GF-D8 (cell line): ENCODE measurements around the gene ATP13A4.
"Not testable (repeated sequence)": the region's sequence is repeated elsewhere in the genome, so short reads cannot be mapped to it uniquely, and the experiment has no call there.

Source experiments
- DNase-seq: peaks from one replicate; lab custom pipeline; 2025; lab: John Stamatoyannopoulos, UW

The ATP13A4 gene

GRCh38 chr3:193556841-193557240, 2.1 kb upstream of the ATP13A4 start:
- DNase-seq: no peak

- no peak for DNase-seq
Observed at GRCh38 chr3:193553586-193553985, 1.1 kb downstream of the ATP13A4 start.

DNA sequence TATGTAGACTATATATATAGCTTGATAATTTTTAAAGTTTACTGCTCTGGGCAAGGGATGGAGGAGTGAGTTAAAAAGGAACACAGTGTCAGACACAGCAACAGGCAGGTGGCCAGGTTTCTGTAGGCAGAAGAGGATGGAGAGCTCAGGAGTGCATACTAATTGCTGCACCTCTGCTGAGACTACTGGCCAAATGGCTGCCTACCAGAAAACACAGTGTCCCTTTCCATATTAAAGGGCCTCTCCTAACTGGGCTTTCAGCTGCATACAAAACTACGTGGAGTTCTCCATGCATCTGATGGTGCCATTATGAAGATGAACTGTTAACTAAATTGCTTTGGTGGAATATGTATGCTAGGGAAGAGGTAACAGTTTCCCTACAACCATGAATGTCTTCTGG, 1.8 kb downstream of the ATP13A4 start:
- DNase-seq: no peak

- DNase-seq: no peak
Observed at GRCh38 chr3:193548406-193548805, 6.3 kb downstream of the ATP13A4 start.

GRCh38 chr3:193546129-193546528, 8.6 kb downstream of the ATP13A4 start:
- no peak for DNase-seq

- DNase-seq: no peak
Observed at GRCh38 chr3:193545304-193545703, 9.4 kb downstream of the ATP13A4 start.

GRCh38 chr3:193544289-193544688, 10.4 kb downstream of the ATP13A4 start:
- DNase-seq: no peak

DNA sequence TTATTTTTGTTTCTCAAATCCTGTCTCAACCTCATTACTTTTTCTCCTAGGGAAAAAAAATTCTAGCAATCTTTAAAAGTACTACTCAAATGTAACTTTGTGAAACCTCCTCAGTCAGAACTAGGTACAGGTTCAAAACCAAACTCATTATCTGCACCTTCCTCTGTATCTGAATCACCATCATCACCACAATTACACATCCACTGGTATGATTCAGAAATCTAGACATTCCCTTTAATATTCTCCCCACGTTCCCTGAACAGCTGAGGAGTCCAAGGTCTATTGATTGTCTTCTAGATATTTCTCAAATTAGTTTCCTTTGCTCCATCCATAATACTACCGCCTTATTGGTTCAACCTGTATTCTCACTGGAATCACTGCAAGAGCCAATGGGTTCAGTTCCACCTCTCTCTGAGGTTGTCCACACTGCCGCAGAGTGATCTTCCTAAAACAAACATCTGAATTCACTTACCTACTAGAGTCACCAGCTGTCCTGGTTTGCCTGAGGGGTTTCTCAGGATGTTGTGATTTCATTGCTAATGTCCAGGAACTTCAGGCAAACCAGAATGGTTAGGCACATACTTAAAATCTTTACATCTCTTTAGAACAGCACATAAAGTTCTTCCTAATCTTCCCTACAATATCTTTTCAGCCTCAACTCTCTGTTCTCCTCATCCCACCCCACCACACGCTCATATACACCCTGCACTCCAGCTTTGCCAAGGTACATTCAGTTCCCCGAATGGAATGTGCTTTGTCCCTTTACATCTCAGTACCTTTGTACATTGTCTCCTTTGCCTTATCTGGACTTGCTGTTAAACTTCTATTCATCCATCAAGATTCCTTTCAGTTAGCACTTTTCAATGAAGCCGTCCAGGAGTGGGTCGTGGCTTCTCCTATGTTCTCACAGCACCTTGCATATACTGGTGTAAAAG, 24.2 kb downstream of the ATP13A4 start:
- DNase-seq: no peak

DNA sequence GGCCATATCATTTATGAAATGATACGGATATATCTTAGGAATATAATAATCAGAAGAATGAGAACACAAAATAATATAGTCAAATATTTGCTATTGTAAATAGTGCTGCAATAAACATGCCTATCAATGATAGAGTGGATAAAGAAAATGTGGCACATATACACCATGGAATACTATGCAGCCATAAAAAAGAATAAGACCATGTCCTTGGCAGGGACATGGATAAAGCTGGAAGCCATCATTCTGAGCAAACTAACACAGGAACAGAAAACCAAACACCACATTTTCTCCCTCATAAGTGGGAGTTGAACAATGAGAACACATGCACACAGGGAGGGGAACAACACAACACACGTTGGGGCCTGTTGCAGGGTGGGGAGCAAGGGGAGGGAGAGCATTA, 28.6 kb downstream of the ATP13A4 start:
- DNase-seq: not testable (repeated sequence)

DNA sequence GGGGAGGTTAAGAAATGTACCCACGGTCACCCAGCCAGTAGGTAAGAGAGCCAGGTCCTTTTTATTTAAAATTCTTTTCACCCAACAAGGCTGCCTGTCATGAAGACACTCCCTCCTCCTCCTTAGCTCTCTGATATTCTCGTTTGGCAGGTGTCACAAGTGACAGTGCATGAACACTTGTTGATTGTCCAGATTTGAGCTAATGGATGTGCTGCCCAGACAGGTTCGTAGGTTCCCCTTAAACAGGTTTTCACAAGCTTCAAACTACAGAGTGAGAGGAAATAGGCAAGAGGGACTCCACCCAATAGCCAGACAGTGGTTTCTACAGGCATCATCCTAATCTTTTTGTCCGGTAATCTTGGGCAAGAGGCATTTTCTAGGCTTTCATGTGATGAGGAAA, 32.2 kb downstream of the ATP13A4 start:
- no peak for DNase-seq

- no peak for DNase-seq
Observed at GRCh38 chr3:193520738-193521137, 34.0 kb downstream of the ATP13A4 start.

DNA sequence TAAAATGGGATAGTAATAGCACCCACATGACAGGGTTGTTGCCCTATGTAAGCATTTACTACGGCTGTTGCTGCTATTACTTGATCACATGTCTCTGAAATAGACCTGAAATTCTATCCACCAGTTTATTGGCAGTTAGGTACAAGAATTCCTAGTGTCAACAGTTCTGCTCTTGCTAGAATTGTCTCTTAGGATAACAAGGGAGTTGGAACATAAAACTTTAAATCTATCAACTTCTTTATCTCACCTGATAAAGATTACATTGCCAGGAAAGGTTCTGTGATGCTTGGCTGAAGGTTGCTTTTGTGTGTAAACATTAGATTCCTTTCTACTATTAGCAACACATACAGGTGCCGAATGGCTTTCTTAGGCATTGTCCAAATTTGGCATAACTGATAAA, 38.7 kb downstream of the ATP13A4 start:
- DNase-seq: no peak

DNA sequence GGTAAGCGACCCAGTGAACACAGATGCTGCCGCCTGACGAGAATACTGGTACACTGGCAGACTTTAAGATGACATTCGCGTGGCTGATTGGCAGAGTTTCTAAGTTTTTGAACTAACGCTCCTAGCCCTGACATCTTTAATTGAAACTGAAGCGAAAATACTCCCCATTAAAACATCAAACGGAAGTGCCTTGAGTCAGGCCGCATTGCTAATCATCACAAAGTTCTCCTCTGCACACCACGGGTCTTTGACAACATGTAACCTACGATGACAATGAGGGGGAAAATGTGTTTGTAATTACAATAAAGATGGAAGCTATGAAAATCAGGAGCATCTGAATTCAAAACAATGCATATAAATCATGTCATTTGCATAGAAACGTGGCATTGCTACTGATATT, 44.5 kb downstream of the ATP13A4 start:
- no peak for DNase-seq

DNA sequence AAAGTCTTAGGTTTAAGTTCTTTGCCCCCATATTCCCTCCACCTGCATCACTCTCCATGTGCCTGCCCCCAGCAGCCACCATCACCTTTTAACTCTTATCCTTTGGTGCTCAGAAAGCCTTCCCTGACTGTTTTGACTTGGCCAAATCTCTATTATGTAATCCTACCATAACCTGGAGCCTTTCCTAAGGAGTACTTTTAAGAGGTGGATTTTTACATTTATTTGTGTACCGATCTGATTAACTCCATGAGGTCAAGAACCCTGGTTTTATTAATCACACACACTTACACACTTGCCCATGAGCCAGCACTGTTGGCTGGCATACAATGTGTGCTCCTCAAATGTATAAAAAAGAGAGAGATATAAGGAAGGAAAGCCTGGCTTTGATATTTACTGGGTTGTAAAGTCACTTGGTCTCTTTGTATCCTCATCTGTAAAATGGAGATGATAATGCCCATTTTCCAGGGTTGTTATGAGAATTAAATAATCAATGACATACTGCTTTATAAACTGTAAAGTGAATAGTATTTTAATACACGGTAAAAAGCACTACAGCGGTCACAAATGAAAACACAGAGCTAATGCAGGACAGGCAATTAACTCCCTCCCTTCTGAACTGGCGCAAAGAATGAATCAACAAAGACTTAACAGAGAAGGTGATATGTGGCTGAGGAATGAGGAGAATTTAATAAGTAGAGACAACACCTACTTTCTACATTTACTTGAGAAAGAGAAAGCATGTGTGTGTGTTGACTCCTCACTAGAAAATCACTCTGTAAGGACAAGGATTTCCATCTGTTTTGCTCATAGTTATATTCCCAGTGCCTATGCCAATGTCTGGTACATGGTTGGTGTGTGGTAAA, 45.4 kb downstream of the ATP13A4 start:
- DNase-seq: no peak

- no peak for DNase-seq
Observed at GRCh38 chr3:193508108-193508507, 46.6 kb downstream of the ATP13A4 start.

DNA sequence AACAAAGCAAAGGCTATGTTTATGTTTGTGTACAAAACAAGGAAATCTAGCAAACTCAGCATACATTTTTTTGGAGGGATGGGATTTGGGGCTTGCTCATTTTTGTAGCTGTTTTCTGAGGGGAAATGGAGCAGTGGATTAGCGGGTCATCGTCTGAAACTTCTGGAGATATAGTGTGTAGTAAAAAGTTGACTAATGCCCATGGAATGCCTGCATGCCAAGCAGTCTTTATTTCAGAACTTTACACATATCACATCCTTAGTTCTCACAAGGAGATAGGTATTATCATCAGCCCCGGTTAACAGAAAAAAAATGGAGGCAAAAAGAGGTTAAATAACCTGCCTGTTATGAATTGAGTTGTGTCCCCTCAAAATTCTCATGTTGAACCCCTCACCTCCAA, 47.1 kb downstream of the ATP13A4 start:
- DNase-seq: no peak

DNA sequence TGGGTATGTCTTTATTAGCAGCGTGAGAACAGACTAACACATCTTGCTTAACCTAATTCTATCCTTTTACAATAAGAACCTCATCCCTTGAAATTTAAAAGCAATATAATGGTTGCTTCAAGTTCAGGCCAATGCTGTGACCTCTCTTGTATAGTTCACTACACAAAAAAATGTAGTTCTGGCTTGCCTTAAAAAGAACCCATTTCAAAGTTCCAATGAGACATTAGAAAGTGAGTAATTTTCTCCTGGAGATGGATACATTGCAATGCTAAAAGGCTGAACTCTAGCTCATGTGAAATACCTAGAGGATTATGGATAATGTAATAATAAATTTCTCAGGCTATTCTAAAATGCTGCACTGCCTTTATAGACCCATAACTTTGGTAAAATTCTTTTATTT, 47.8 kb downstream of the ATP13A4 start:
- no peak for DNase-seq

GRCh38 chr3:193502871-193503270, 51.8 kb downstream of the ATP13A4 start:
- DNase-seq: no peak

DNA sequence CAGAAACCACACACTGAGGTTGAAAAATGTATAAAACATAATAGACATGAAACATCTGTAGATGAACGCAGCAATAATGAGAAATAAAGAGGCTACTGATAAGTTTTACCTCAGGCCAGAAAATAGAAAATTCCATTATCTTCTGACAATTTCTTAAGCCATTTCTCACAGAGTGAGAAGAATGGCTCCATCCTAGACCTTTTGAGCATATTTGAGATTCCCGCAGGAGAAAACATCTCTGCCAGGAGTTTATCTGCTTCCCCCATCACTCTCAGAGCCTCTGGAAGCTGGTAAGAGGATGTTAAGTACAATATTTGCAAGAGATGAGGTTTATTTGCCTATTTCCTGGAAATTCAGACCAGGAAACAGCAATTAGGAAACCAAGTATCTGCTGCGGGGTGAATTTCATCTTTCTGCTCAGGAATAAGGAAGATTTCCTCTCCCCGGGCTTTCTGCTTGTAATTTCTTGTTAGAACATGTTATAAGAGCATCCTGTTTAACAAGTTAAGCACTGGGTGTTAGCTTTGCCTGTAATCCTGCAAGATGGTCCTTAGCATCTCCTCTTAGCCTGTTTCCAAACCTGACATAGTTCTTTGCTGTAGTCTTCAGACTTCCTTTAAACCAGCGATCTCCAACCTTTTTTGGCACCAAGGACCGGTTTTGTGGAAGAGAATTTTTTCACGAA, 54.8 kb downstream of the ATP13A4 start:
- no peak for DNase-seq

GRCh38 chr3:193499136-193499770, 55.4 kb downstream of the ATP13A4 start:
- DNase-seq: no peak

GRCh38 chr3:193498215-193498614, 56.5 kb downstream of the ATP13A4 start:
- no peak for DNase-seq

DNA sequence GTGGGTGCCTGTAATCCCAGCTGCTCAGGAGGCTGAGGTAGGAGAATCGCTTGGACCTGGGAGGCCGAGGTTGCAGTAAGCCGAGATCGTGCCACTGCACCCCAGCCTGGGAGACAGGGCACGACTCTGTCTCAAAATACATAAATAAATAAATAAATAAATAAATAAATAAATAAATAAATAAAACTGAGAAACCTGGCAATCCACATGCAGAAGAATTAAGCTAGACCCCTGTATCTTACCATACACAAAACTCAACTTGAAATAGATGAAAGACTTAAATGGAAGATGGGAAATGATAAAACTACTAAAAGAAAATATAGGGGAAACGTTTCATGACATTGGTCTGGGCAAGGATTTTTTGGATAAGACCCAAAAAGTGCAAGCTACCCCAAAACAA, 58.0 kb downstream of the ATP13A4 start:
- DNase-seq: no peak
